ENCODE measurements around the gene RNF207. TPM values are rescaled to one million over a fixed set of nuclear protein-coding genes. Genes with fewer than 3 reads are reported as not detected.

RNF207 gene
- total and polyA plus RNA-seq, 2 of the 13 experiments (the other 11 are each of a cell fraction or from before 2014, with no cell fraction given): 9.8 to 15.9 TPM

DNA sequence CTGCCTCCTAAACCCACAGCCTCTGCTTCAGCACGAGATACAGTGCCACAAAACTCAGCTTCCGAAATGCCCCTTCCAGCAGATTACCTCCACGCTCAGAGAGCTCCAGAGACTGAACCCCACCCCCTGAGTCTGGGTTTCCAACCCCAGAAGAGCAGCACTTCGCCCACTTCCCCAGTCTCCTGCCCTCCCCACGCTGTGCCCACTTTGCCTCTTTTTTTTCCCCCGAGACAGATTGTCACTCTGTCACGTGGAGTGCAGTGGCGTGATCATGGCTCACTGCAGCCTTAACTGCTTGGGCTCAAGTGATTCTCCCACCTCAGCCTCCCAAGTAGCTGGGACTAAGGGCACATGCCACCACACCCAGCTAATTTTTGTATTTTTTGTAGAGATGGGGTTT lies 19.7 kb downstream of the RNF207 start:
- FAIRE-seq (no peak), ATAC-seq (no peak), DNase-seq (ENCODE audit: low spot score) (no peak)
- Histone ChIP-seq H3K4me1 (ENCODE audit: insufficient read depth, low read length) (no peaks in the 10 kb centered on the region), H3K4me3 (replicated peaks in 1 of 3; ENCODE audit: insufficient read depth in 1 of 3, low read depth in 2 of 3, low read length in 3 of 3) (no peak overlapping the region), H2AFZ (ENCODE audit: low read length) (no peak overlapping the region), H3K9ac (ENCODE audit: insufficient read depth, low read depth, low read length) (no peak overlapping the region), H3K9me3 (ENCODE audit: low read length) (no peaks in the 10 kb centered on the region), H3K79me2 (ENCODE audit: insufficient read depth, low read length) (no peaks in the 10 kb centered on the region), H3K27me3 (ENCODE audit: control insufficient read depth in 1 of 2, insufficient read depth in 2 of 2, low read length in 2 of 2) (no peaks in the 10 kb centered on the region), H3K36me3 (replicated peaks in 1 of 2; ENCODE audit: control insufficient read depth in 1 of 2, insufficient read depth in 2 of 2, low read length in 2 of 2) (peaks cover 9 to 52% of the 10 kb centered on the region in 2 experiments; a peak in 4 of 5 replicates), H4K20me1 (ENCODE audit: insufficient read depth, low read length) (no peaks in the 10 kb centered on the region), H3K4me2 (ENCODE audit: low read depth, low read length) (no peak overlapping the region), H3K27ac (ENCODE audit: extremely low read length, insufficient read depth, low read length) (no peak overlapping the region)
- over 99% methylated on average over 8 of the region's 8 CpGs for WGBS (ENCODE audit: low lambda C conversion rate)
- POLR2A ChIA-PET: no interaction called here
- in situ Hi-C loops (cut with HindIII; ENCODE audit: extremely low pct_ligation_motif_present, low pct_unique_long_range_greater_than_20kb) (no loop called here), intact Hi-C loops (cut with micrococcal nuclease; ENCODE audit: unreplicated experiment) (no loop called here)
- no TSS peak for BruUV-seq (replicated peaks)
- CTCF ChIA-PET (ENCODE audit: low intra/inter-chr PET ratio, low total read pairs): no interaction called here
- no peak for TF ChIP-seq GABPB1 (CRISPR knock-in tag; IDR thresholded peaks at IDR 0.05)
- TF ChIP-seq ZNF644 (CRISPR knock-in tag; IDR thresholded peaks at IDR 0.05; ENCODE audit: low read depth): no peak
- TF ChIP-seq, protein P1, sequence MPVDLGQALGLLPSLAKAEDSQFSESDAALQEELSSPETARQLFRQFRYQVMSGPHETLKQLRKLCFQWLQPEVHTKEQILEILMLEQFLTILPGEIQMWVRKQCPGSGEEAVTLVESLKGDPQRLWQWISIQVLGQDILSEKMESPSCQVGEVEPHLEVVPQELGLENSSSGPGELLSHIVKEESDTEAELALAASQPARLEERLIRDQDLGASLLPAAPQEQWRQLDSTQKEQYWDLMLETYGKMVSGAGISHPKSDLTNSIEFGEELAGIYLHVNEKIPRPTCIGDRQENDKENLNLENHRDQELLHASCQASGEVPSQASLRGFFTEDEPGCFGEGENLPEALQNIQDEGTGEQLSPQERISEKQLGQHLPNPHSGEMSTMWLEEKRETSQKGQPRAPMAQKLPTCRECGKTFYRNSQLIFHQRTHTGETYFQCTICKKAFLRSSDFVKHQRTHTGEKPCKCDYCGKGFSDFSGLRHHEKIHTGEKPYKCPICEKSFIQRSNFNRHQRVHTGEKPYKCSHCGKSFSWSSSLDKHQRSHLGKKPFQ (CRISPR knock-in tag; IDR thresholded peaks at IDR 0.05; ENCODE audit: insufficient replicate concordance): no peak
- TF ChIP-seq ISX (CRISPR knock-in tag; conservative IDR thresholded peaks at IDR 0.05): no peak
- TF ChIP-seq, protein P2, sequence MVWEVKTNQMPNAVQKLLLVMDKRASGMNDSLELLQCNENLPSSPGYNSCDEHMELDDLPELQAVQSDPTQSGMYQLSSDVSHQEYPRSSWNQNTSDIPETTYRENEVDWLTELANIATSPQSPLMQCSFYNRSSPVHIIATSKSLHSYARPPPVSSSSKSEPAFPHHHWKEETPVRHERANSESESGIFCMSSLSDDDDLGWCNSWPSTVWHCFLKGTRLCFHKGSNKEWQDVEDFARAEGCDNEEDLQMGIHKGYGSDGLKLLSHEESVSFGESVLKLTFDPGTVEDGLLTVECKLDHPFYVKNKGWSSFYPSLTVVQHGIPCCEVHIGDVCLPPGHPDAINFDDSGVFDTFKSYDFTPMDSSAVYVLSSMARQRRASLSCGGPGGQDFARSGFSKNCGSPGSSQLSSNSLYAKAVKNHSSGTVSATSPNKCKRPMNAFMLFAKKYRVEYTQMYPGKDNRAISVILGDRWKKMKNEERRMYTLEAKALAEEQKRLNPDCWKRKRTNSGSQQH (CRISPR knock-in tag; IDR thresholded peaks at IDR 0.05; ENCODE audit: low read depth): no peak
- TF ChIP-seq ATF7 (IDR thresholded peaks at IDR 0.05): no peak
- no peak for TF ChIP-seq ATF7 (CRISPR knock-in tag; IDR thresholded peaks at IDR 0.05)
- no peak for TF ChIP-seq NR2F2 (IDR thresholded peaks at IDR 0.05; ENCODE audit: borderline replicate concordance, low read depth)
- TF ChIP-seq, protein P3, sequence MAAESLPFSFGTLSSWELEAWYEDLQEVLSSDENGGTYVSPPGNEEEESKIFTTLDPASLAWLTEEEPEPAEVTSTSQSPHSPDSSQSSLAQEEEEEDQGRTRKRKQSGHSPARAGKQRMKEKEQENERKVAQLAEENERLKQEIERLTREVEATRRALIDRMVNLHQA (CRISPR knock-in tag; IDR thresholded peaks at IDR 0.05): no peak
- TF ChIP-seq PAX8 (CRISPR knock-in tag; IDR thresholded peaks at IDR 0.05; ENCODE audit: borderline replicate concordance): no peak
- TF ChIP-seq, protein P4, sequence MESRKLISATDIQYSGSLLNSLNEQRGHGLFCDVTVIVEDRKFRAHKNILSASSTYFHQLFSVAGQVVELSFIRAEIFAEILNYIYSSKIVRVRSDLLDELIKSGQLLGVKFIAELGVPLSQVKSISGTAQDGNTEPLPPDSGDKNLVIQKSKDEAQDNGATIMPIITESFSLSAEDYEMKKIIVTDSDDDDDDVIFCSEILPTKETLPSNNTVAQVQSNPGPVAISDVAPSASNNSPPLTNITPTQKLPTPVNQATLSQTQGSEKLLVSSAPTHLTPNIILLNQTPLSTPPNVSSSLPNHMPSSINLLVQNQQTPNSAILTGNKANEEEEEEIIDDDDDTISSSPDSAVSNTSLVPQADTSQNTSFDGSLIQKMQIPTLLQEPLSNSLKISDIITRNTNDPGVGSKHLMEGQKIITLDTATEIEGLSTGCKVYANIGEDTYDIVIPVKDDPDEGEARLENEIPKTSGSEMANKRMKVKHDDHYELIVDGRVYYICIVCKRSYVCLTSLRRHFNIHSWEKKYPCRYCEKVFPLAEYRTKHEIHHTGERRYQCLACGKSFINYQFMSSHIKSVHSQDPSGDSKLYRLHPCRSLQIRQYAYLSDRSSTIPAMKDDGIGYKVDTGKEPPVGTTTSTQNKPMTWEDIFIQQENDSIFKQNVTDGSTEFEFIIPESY (CRISPR knock-in tag; IDR thresholded peaks at IDR 0.05): no peak
- TF ChIP-seq, protein P5, sequence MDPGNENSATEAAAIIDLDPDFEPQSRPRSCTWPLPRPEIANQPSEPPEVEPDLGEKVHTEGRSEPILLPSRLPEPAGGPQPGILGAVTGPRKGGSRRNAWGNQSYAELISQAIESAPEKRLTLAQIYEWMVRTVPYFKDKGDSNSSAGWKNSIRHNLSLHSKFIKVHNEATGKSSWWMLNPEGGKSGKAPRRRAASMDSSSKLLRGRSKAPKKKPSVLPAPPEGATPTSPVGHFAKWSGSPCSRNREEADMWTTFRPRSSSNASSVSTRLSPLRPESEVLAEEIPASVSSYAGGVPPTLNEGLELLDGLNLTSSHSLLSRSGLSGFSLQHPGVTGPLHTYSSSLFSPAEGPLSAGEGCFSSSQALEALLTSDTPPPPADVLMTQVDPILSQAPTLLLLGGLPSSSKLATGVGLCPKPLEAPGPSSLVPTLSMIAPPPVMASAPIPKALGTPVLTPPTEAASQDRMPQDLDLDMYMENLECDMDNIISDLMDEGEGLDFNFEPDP (CRISPR knock-in tag; conservative IDR thresholded peaks at IDR 0.05): no peak
- TF ChIP-seq, protein P6, sequence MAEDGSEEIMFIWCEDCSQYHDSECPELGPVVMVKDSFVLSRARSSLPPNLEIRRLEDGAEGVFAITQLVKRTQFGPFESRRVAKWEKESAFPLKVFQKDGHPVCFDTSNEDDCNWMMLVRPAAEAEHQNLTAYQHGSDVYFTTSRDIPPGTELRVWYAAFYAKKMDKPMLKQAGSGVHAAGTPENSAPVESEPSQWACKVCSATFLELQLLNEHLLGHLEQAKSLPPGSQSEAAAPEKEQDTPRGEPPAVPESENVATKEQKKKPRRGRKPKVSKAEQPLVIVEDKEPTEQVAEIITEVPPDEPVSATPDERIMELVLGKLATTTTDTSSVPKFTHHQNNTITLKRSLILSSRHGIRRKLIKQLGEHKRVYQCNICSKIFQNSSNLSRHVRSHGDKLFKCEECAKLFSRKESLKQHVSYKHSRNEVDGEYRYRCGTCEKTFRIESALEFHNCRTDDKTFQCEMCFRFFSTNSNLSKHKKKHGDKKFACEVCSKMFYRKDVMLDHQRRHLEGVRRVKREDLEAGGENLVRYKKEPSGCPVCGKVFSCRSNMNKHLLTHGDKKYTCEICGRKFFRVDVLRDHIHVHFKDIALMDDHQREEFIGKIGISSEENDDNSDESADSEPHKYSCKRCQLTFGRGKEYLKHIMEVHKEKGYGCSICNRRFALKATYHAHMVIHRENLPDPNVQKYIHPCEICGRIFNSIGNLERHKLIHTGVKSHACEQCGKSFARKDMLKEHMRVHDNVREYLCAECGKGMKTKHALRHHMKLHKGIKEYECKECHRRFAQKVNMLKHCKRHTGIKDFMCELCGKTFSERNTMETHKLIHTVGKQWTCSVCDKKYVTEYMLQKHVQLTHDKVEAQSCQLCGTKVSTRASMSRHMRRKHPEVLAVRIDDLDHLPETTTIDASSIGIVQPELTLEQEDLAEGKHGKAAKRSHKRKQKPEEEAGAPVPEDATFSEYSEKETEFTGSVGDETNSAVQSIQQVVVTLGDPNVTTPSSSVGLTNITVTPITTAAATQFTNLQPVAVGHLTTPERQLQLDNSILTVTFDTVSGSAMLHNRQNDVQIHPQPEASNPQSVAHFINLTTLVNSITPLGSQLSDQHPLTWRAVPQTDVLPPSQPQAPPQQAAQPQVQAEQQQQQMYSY (CRISPR knock-in tag; IDR thresholded peaks at IDR 0.05): no peak
